IMR-90 (cell line): ENCODE results near the gene ZFP36. TPM values are rescaled to one million over a fixed set of nuclear protein-coding genes. Genes with fewer than 3 reads are reported as not detected.
A peak's percentile ranks its signal among the peaks of the same experiment; 100 is the strongest.

Experiments
- ATAC-seq: fragments of 200-7000 bp; cut with Tn5 transposase; 2 replicates; pipeline ENCODE4 v1.9.1; 2020; ENCODE audit warnings: low read depth, mild to moderate bottlenecking, moderate library complexity
- BruUV-seq: library from RNA; stranded (reverse); fragments of 400-500 nt; replicated peaks from 2 replicates; lab custom pipeline; 2021; lab: Mats Ljungman, UMichigan
- CTCF ChIA-PET: fragments of 300-600 bp; formaldehyde crosslinking; extraction: SDS; loops from one replicate; lab custom pipeline; 2021; ENCODE audit warnings: antibody characterized with exemption; lab: Yijun Ruan, JAX
- POLR2A ChIA-PET: fragments of 300-600 bp; sonication (Branson Sonifier 250); formaldehyde crosslinking; loops from one replicate; lab custom pipeline; 2022; ENCODE audit warnings: antibody characterized with exemption; ENCODE audit not compliant: unreplicated experiment; lab: Charles Lee
- DNase-seq: peaks from one replicate; pipeline ENCODE4 v3.0.0; 2013
- H2AFZ ChIP-seq: replicated peaks from 2 replicates; pipeline ENCODE3; 2013; ENCODE audit warnings: low read length, mild to moderate bottlenecking; ENCODE audit not compliant: poor library complexity
- H2AK5ac ChIP-seq: 2 replicates; pipeline ENCODE4 v1.6.1; 2013; ENCODE audit warnings: low read depth, low read length, inconsistent platforms
- H2AK9ac ChIP-seq: replicated peaks from 2 replicates; pipeline ENCODE3; 2013; ENCODE audit warnings: mild to moderate bottlenecking, low read depth, low read length, moderate library complexity; ENCODE audit not compliant: poor library complexity
- H2BK120ac ChIP-seq: 2 replicates; pipeline ENCODE4 v1.6.1; 2013; ENCODE audit warnings: low read depth, low read length, inconsistent platforms
- H2BK15ac ChIP-seq: 3 replicates; pipeline ENCODE4 v1.6.1; 2013; ENCODE audit warnings: low read depth, low read length, inconsistent platforms
- H2BK20ac ChIP-seq: 2 replicates; pipeline ENCODE4 v1.6.1; 2013; ENCODE audit warnings: low read depth, mild to moderate bottlenecking, inconsistent platforms, low read length, moderate library complexity
- H2BK5ac ChIP-seq: 2 replicates; pipeline ENCODE4 v1.6.1; 2013; ENCODE audit warnings: mild to moderate bottlenecking, low read depth, low read length, inconsistent platforms; ENCODE audit not compliant: poor library complexity, severe bottlenecking
- H3K14ac ChIP-seq: replicated peaks from 2 replicates; pipeline ENCODE4 v1.6.1; 2013; ENCODE audit warnings: low read depth, low read length, inconsistent platforms
- H3K18ac ChIP-seq: 2 replicates; pipeline ENCODE4 v1.6.1; 2013; ENCODE audit warnings: low read depth, low read length, control low read depth
- H3K23ac ChIP-seq: 2 replicates; pipeline ENCODE4 v1.6.1; 2013; ENCODE audit warnings: low read depth, low read length, inconsistent platforms
- H3K27ac ChIP-seq: 2 replicates; pipeline ENCODE4 v1.5.1; 2013; ENCODE audit warnings: mild to moderate bottlenecking, control low read depth, low read length; ENCODE audit not compliant: insufficient read depth
- H3K27me3 ChIP-seq: 2 replicates; pipeline ENCODE4 v1.6.1; 2013; ENCODE audit warnings: low read length; ENCODE audit not compliant: control insufficient read depth, insufficient read depth
- H3K36me3 ChIP-seq: 2 replicates; pipeline ENCODE4 v1.6.1; 2013; ENCODE audit warnings: low read length, mixed read lengths; ENCODE audit not compliant: control insufficient read depth, insufficient read depth
- H3K4ac ChIP-seq: 2 replicates; pipeline ENCODE4 v1.6.1; 2013; ENCODE audit warnings: low read depth, low read length, inconsistent platforms
- H3K4me1 ChIP-seq: 2 replicates; pipeline ENCODE4 v1.6.1; 2013; ENCODE audit warnings: low read length, mixed read lengths; ENCODE audit not compliant: control insufficient read depth, insufficient read depth
- H3K4me2 ChIP-seq: 2 replicates; pipeline ENCODE4 v1.6.1; 2013; ENCODE audit warnings: low read depth, mild to moderate bottlenecking, control low read depth, low read length, moderate library complexity
- H3K4me3 ChIP-seq: 2 replicates; pipeline ENCODE4 v1.5.1; 2013; ENCODE audit warnings: low read depth, mild to moderate bottlenecking, control low read depth, low read length, moderate library complexity; ENCODE audit not compliant: insufficient read depth
- H3K56ac ChIP-seq: 2 replicates; pipeline ENCODE4 v1.6.1; 2013; ENCODE audit warnings: low read length, inconsistent platforms; ENCODE audit not compliant: insufficient read depth; ENCODE audit errors: extremely low read depth
- H3K79me1 ChIP-seq, 2 experiments: 2 replicates each; pipeline ENCODE4 v1.6.1; 2013; ENCODE audit warnings: low read length in 2 of 2, inconsistent platforms in 1 of 2, low read depth in 1 of 2
- H3K9ac ChIP-seq: 2 replicates; pipeline ENCODE4 v1.6.1; 2013; ENCODE audit warnings: low read depth, low read length, control low read depth
- H3K9me1 ChIP-seq: 2 replicates; pipeline ENCODE4 v1.6.1; 2013; ENCODE audit warnings: low read length, inconsistent platforms; ENCODE audit not compliant: insufficient read depth
- H3K9me3 ChIP-seq: 2 replicates; pipeline ENCODE4 v1.6.1; 2013; ENCODE audit warnings: low read length; ENCODE audit not compliant: control insufficient read depth, insufficient read depth
- H4K20me1 ChIP-seq: 2 replicates; pipeline ENCODE4 v1.6.1; 2013; ENCODE audit warnings: low read length, inconsistent platforms; ENCODE audit not compliant: insufficient read depth
- H4K5ac ChIP-seq: 2 replicates; pipeline ENCODE4 v1.6.1; 2013; ENCODE audit warnings: mild to moderate bottlenecking, low read depth, low read length, control low read depth
- H4K8ac ChIP-seq, 2 experiments: 2 replicates each; pipeline ENCODE4 v1.6.1; 2013; ENCODE audit warnings: low read depth in 2 of 2, low read length in 2 of 2, control low read depth in 1 of 2, inconsistent platforms in 1 of 2
- H4K91ac ChIP-seq: 2 replicates; pipeline ENCODE4 v1.6.1; 2013; ENCODE audit warnings: low read depth, low read length, inconsistent platforms; ENCODE audit not compliant: insufficient read depth
- CEBPB ChIP-seq: IDR thresholded peaks from 2 replicates; pipeline ENCODE4 v1.6.1; 2012; ENCODE audit warnings: low read depth, low read length, improper control_type of control experiment
- FOS ChIP-seq: fragments of 150-350 bp; IDR thresholded peaks from 2 replicates; pipeline ENCODE4 v1.6.1; 2016; ENCODE audit warnings: low read depth, low read length
- MAZ ChIP-seq: IDR thresholded peaks from 2 replicates; pipeline ENCODE4 v1.6.1; 2012; ENCODE audit warnings: low read depth, mild to moderate bottlenecking, low read length, improper control_type of control experiment, moderate library complexity, borderline replicate concordance
- MXI1 ChIP-seq: IDR thresholded peaks from 2 replicates; pipeline ENCODE4 v1.6.1; 2012; ENCODE audit warnings: low read depth, mild to moderate bottlenecking, low read length, moderate library complexity, borderline replicate concordance
- NFE2L2 ChIP-seq: fragments of 150-350 bp; IDR thresholded peaks from 2 replicates; pipeline ENCODE4 v1.6.1; 2016; ENCODE audit warnings: low read depth, mild to moderate bottlenecking, low read length
- POLR2A ChIP-seq: IDR thresholded peaks from 2 replicates; pipeline ENCODE4 v1.6.1; 2012; ENCODE audit warnings: mild to moderate bottlenecking, low read depth, low read length
- RAD21 ChIP-seq: IDR thresholded peaks from 2 replicates; pipeline ENCODE4 v1.6.1; 2012; ENCODE audit warnings: low read length, improper control_type of control experiment
- RFX5 ChIP-seq: IDR thresholded peaks from 2 replicates; pipeline ENCODE4 v1.8.0; 2012; ENCODE audit warnings: low read depth, mild to moderate bottlenecking, low read length, moderate library complexity
- WGBS, 2 experiments: methylation state at CpG; one replicate each; pipeline versions ENCODE4 v1.1.5 to v1.1.7; 2013; ENCODE audit warnings: missing lambda C conversion rate in 2 of 2; ENCODE audit not compliant: insufficient read length in 1 of 2; ENCODE audit errors: extremely low coverage in 2 of 2; 5-methylcytosine and 5-hydroxymethylcytosine counted together
- dilution Hi-C: fragments of 300-500 bp; cut with HindIII; formaldehyde crosslinking; loops from one replicate; pipeline ENCODE4 v1.14.3; 2018; ENCODE audit warnings: low sequenced_read_pairs; ENCODE audit not compliant: unreplicated experiment
- in situ Hi-C: fragments of 300-500 bp; cut with MboI; formaldehyde crosslinking; loops from 3 replicates; pipeline ENCODE4 v1.14.3; 2019; ENCODE audit warnings: low sequenced_read_pairs, inconsistent platforms, mixed read lengths
- intact Hi-C: fragments of 100-400 bp; cut with micrococcal nuclease; formaldehyde crosslinking; loops from 2 replicates; pipeline ENCODE4 v1.10.0; 2022
- polyA plus RNA-seq, 3 experiments: library from polyadenylated mRNA; depleted of rRNA; stranded (reverse); fragments of >200 nt; gene quantifications; 2 replicates each; pipeline ENCODE4 v1.2.3, GENCODE V29; 2012; ENCODE audit warnings: low replicate concordance in 1 of 3
- total RNA-seq: library from RNA; depleted of rRNA; stranded (reverse); fragments of >200 nt; gene quantifications from 2 replicates; pipeline ENCODE4 v1.2.3, GENCODE V29; 2012
- TF ChIP-seq, protein P1 (sequence below): conservative IDR thresholded peaks from 2 replicates; pipeline ENCODE4 v1.5.1; 2012; ENCODE audit warnings: mild to moderate bottlenecking, low read depth, low read length, improper control_type of control experiment

ZFP36 gene
- total and polyA plus RNA-seq, 2 of the 4 experiments (the other 2 are of a cell fraction) = 1.4 to 45.0 TPM

DNA sequence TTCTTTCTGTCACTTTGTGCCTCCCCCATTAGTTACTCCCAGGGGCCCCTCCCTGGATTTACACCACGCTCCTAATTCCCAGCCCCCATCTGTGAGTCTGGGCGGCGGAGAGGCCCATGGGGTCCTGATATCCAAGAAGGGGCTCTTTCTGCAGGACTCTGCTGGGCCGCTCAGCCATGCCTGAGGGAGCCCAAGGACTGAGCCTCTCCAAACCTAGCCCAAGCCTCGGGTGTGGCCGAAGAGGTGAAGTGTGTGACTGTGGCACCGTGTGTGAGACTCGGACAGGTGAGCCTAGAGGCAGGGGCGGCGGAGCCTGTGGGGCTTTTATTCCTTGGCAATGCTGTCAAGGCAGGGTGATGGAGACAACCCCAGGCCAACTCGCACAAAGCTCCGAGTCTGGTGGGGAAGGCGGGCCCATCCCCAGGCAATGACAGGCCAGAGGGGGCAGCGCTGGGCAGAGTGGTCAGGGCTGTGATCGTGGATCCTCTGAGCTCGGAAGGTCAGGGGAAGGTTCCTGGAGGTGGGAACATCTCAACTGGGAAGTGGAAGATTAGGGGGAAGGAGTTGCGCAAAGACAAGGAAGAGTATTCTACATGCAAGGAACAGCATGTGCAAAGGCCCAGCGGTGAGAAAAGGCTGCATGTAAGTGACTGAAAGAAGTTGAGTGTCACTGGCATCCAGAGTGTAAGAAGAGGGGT, 7.4 kb downstream of the ZFP36 start:
- Histone ChIP-seq H4K8ac (peak overlapping the region; percentile 85 to 94; a peak in 3 of 4 replicates), H2AFZ (peak overlapping the region; percentile 79), H4K5ac (peak overlapping the region; percentile 74), H3K9me1 (peaks cover 11% of the 10 kb centered on the region; the same call in 1 of the 2 replicates), H3K18ac (peak overlapping the region; percentile 72), H3K4me2 (peak overlapping the region; percentile 72), H2BK120ac (peak overlapping the region; percentile 87), H3K14ac (peak overlapping the region; percentile 100), H3K79me1 (peaks cover 11 to 71% of the 10 kb centered on the region in 2 experiments), H2BK15ac (peak overlapping the region; percentile 49; the same call in 1 of the 3 replicates), H3K4me3 (peak overlapping the region; percentile 90), H3K4me1 (peaks cover 23% of the 10 kb centered on the region), H4K91ac (peak overlapping the region; percentile 91), H2AK5ac (peak overlapping the region; percentile 79), H2AK9ac (peak overlapping the region; percentile 91), H3K9me3 (no peaks in the 10 kb centered on the region), H3K9ac (peak overlapping the region; percentile 99), H3K36me3 (peaks cover 33% of the 10 kb centered on the region), H2BK20ac (peak overlapping the region; percentile 65), H3K27me3 (no peaks in the 10 kb centered on the region), H3K27ac (peak overlapping the region; percentile 98), H3K56ac (peak overlapping the region; percentile 95), H2BK5ac (peak overlapping the region; percentile 88), H3K4ac (peak overlapping the region; percentile 98), H3K23ac (peak overlapping the region; percentile 99), H4K20me1 (peaks cover 43% of the 10 kb centered on the region)
- dilution Hi-C loops (no loop called here), intact Hi-C loops (loop anchor here (2.0 kb wide), 1 partner anchor 291 kb away; no protein-coding TSS in a partner anchor), in situ Hi-C loops (no loop called here)
- 19% methylated on average over 6 of the region's 18 CpGs; no CpG with 5 or more reads in 1 of the 2 experiments for WGBS, 2 experiments
- ChIA-PET CTCF (interaction anchor here (0.5 to 1.1 kb wide), 3 partner anchors 16 to 117 kb away, joined by 3 to 4 read pairs (median 3); no protein-coding TSS in a partner anchor), POLR2A (interaction anchor here (0.6 to 0.8 kb wide), 2 partner anchors 18 to 22 kb away, joined by 4 to 13 read pairs; partner anchors contain the start of gene RPS16)
- ATAC-seq = no peak
- DNase-seq = peak; percentile 28
- TF ChIP-seq, protein P1, sequence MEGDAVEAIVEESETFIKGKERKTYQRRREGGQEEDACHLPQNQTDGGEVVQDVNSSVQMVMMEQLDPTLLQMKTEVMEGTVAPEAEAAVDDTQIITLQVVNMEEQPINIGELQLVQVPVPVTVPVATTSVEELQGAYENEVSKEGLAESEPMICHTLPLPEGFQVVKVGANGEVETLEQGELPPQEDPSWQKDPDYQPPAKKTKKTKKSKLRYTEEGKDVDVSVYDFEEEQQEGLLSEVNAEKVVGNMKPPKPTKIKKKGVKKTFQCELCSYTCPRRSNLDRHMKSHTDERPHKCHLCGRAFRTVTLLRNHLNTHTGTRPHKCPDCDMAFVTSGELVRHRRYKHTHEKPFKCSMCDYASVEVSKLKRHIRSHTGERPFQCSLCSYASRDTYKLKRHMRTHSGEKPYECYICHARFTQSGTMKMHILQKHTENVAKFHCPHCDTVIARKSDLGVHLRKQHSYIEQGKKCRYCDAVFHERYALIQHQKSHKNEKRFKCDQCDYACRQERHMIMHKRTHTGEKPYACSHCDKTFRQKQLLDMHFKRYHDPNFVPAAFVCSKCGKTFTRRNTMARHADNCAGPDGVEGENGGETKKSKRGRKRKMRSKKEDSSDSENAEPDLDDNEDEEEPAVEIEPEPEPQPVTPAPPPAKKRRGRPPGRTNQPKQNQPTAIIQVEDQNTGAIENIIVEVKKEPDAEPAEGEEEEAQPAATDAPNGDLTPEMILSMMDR = peak; percentile 19; the same call in 1 of the 2 replicates
- no peak for TF ChIP-seq RFX5
- peak; percentile 80 for TF ChIP-seq CEBPB
- no peak for TF ChIP-seq FOS
- TF ChIP-seq MXI1 = 0 out of 2 replicates have a peak, but pooled peaks have one; percentile 6
- no peak for TF ChIP-seq NFE2L2
- peak; percentile 30; the same call in 1 of the 2 replicates for TF ChIP-seq POLR2A
- TF ChIP-seq RAD21 = 0 out of 2 replicates have a peak, but pooled peaks have one; percentile 20
- TF ChIP-seq MAZ = no peak
- BruUV-seq = no TSS peak
